Keratinocyte (primary cell): ENCODE data around the gene SMNDC1. TPM values are rescaled to one million over a fixed set of nuclear protein-coding genes. Genes with fewer than 3 reads are reported as not detected.

Experiments used
- DNase-seq: peaks from one replicate; pipeline ENCODE4 v3.0.0-alpha.2; 2011; ENCODE audit warnings: low read depth, missing footprints, low spot score
- FAIRE-seq: peaks from 2 replicates; lab custom pipeline; 2011; peaks lifted over from hg19 to GRCh38; lab: Jason Lieb, UNC
- H2AFZ ChIP-seq: 2 replicates; pipeline ENCODE4 v1.6.0; 2012; ENCODE audit warnings: low read length, control low read depth, inconsistent platforms; ENCODE audit not compliant: control insufficient read depth
- H3K27ac ChIP-seq: 2 replicates; pipeline ENCODE4 v1.5.1; 2011; ENCODE audit warnings: low read length; ENCODE audit not compliant: control insufficient read depth, insufficient read depth
- H3K27me3 ChIP-seq: 3 replicates; pipeline ENCODE4 v1.6.0; 2011; ENCODE audit warnings: low read length; ENCODE audit not compliant: control insufficient read depth, insufficient read depth; ENCODE audit errors: extremely low read depth
- H3K36me3 ChIP-seq, 2 experiments: 2 replicates in 1 of 2; 3 replicates in 1 of 2; pipeline ENCODE4 v1.5.1; 2011; ENCODE audit warnings: low read length in 2 of 2, mild to moderate bottlenecking in 1 of 2; ENCODE audit not compliant: control insufficient read depth in 2 of 2, insufficient read depth in 2 of 2; ENCODE audit errors: extremely low read depth in 1 of 2
- H3K4me1 ChIP-seq: 3 replicates; pipeline ENCODE4 v1.5.1; 2011; ENCODE audit warnings: low read length; ENCODE audit not compliant: control insufficient read depth, insufficient read depth; ENCODE audit errors: extremely low read depth
- H3K4me2 ChIP-seq: 3 replicates; pipeline ENCODE4 v1.6.0; 2011; ENCODE audit warnings: low read depth, low read length; ENCODE audit not compliant: control insufficient read depth, insufficient read depth; ENCODE audit errors: extremely low read depth
- H3K4me3 ChIP-seq, 3 experiments: fragments of 200-600 bp in 1 of 3; sonication (generic) in 1 of 3; 2 replicates in 2 of 3; 3 replicates in 1 of 3; pipeline ENCODE4 v1.5.1; 2011 to 2016; ENCODE audit warnings: low read length in 3 of 3, mild to moderate bottlenecking in 3 of 3, control low read depth in 2 of 3, inconsistent platforms in 1 of 3, low read depth in 1 of 3, mixed read lengths in 1 of 3, mixed run types in 1 of 3, moderate library complexity in 1 of 3; ENCODE audit not compliant: control insufficient read depth in 2 of 3, insufficient read depth in 2 of 3; ENCODE audit errors: extremely low read depth in 1 of 3
- H3K79me2 ChIP-seq: 2 replicates; pipeline ENCODE4 v1.6.0; 2012; ENCODE audit warnings: low read length; ENCODE audit not compliant: control insufficient read depth, insufficient read depth
- H3K9ac ChIP-seq: 3 replicates; pipeline ENCODE4 v1.6.0; 2011; ENCODE audit warnings: low read length; ENCODE audit not compliant: control insufficient read depth, insufficient read depth; ENCODE audit errors: extremely low read depth
- H3K9me1 ChIP-seq: 3 replicates; pipeline ENCODE4 v1.6.0; 2011; ENCODE audit warnings: low read length; ENCODE audit not compliant: control insufficient read depth, insufficient read depth; ENCODE audit errors: extremely low read depth
- H3K9me3 ChIP-seq: 2 replicates; pipeline ENCODE4 v1.5.1; 2012; ENCODE audit warnings: low read depth, low read length; ENCODE audit not compliant: control insufficient read depth
- H4K20me1 ChIP-seq: 3 replicates; pipeline ENCODE4 v1.6.0; 2011; ENCODE audit warnings: low read length; ENCODE audit not compliant: control insufficient read depth, insufficient read depth; ENCODE audit errors: extremely low read depth
- EZH2 ChIP-seq: IDR thresholded peaks from one replicate; pipeline ENCODE4 v1.6.1; 2012; ENCODE audit warnings: inconsistent platforms, mild to moderate bottlenecking, low read length, moderate library complexity
- dilution Hi-C: fragments of 300-500 bp; cut with MboI; formaldehyde crosslinking; loops from one replicate; pipeline ENCODE4 v1.7.0; 2020; ENCODE audit warnings: low sequenced_read_pairs; ENCODE audit not compliant: extremely low pct_ligation_motif_present
- polyA plus RNA-seq, 5 experiments: library from polyadenylated mRNA; depleted of rRNA in 3 of 5; stranded (reverse) in 3 of 5; stranded (forward) in 1 of 5; unstranded in 1 of 5; fragments of >200 nt; gene quantifications; 1 replicate in 1 of 5; 2 replicates in 3 of 5; 3 replicates in 1 of 5; pipeline versions ENCODE4 v1.2.1 to v1.2.3, GENCODE V29; 2011 to 2012; ENCODE audit warnings: missing spikeins in 2 of 5, low read depth in 1 of 5, low replicate concordance in 1 of 5
- TF ChIP-seq, protein P1 (sequence below), 3 experiments: IDR thresholded peaks in 1 of 3; conservative IDR thresholded peaks in 1 of 3; optimal IDR thresholded peaks in 1 of 3; 2 replicates in 2 of 3; 3 replicates in 1 of 3; pipeline versions ENCODE3 to v1.5.1; 2011; ENCODE audit warnings: low read length in 3 of 3, mild to moderate bottlenecking in 3 of 3, moderate library complexity in 2 of 3, control low read depth in 1 of 3, inconsistent platforms in 1 of 3; ENCODE audit not compliant: insufficient read depth in 2 of 3; ENCODE audit errors: extremely low read depth in 1 of 3

SMNDC1 gene
- polyA plus RNA-seq, 1 donor (not counting 4 experiments of a cell fraction or from before 2014, with no cell fraction given): 19.8 TPM

DNA sequence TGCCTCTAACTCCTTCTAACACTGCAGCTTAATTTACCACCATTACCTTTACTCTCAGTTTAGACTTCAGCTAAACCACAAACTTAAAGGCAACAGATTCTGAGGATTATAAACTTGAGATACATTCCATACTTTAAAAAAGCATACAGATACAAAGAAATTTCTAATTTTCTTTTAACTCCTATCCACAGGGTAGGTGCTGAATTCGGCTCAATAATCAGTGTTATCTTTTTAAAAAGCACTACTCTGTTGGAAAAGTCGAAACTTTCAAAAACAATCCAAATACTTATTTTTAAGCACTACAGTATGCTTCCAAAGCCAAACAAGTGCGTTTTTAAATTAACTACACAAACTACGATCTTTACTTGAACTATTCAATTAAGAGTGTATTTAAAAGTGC is 1.0 kb downstream of the SMNDC1 start:
- Histone ChIP-seq H3K9me3 (no peaks in the 10 kb centered on the region), H3K9ac (peak overlapping the region; percentile 96), H3K9me1 (no peaks in the 10 kb centered on the region), H3K4me2 (peak overlapping the region; percentile 95), H3K4me3 (peak overlapping the region; percentile 78 to 97 (median 92)), H2AFZ (no peak overlapping the region), H3K79me2 (peaks cover 55% of the 10 kb centered on the region), H3K27me3 (no peaks in the 10 kb centered on the region), H3K4me1 (peaks cover 33% of the 10 kb centered on the region), H3K27ac (peak overlapping the region; percentile 84), H4K20me1 (peaks cover 6% of the 10 kb centered on the region), H3K36me3 (peaks cover 7 to 27% of the 10 kb centered on the region in 2 experiments)
- FAIRE-seq: no peak
- dilution Hi-C loops: loop anchor here (25.0 kb wide), 2 partner anchors 259 to 584 kb away; partner anchors contain the start of gene SMC3
- TF ChIP-seq, protein P1, sequence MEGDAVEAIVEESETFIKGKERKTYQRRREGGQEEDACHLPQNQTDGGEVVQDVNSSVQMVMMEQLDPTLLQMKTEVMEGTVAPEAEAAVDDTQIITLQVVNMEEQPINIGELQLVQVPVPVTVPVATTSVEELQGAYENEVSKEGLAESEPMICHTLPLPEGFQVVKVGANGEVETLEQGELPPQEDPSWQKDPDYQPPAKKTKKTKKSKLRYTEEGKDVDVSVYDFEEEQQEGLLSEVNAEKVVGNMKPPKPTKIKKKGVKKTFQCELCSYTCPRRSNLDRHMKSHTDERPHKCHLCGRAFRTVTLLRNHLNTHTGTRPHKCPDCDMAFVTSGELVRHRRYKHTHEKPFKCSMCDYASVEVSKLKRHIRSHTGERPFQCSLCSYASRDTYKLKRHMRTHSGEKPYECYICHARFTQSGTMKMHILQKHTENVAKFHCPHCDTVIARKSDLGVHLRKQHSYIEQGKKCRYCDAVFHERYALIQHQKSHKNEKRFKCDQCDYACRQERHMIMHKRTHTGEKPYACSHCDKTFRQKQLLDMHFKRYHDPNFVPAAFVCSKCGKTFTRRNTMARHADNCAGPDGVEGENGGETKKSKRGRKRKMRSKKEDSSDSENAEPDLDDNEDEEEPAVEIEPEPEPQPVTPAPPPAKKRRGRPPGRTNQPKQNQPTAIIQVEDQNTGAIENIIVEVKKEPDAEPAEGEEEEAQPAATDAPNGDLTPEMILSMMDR (optimal IDR thresholded peaks at IDR 0.05 in 1 of 3, IDR thresholded peaks at IDR 0.05 in 1 of 3, conservative IDR thresholded peaks at IDR 0.05 in 1 of 3; ENCODE audit: extremely low read depth in 1 of 3, insufficient read depth in 2 of 3, low read length in 3 of 3): no peak
- TF ChIP-seq EZH2: no peak
- DNase-seq: no peak

DNA sequence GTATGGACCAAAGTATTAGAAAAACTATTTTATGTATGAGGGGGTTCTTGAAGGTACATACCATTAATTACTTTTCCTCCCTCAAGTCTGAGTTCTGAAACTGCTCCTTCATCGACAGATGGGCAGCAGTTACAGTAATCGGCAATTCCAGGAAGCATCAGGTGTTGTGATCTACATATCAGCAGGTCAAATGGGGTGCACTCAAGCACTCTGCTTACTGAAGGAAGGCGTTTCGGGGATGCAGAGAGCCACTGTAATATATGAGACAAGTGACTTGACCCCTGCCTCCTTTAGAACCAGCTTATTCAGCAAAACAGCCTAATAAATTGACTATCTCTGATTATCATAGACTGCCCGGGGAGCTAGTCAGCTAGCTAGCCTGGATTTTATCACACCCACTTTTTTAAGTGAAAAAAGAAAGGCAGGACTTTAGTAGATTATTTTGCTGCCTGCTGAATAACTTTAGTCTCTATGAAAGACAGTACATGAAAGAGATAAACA is 4.2 kb downstream of the SMNDC1 start:
- dilution Hi-C loops: loop anchor here (25.0 kb wide), 2 partner anchors 262 to 587 kb away; partner anchors contain the start of gene SMC3

More for the DNA sequence above, 4.2 kb downstream of the SMNDC1 start:
- Histone ChIP-seq H2AFZ (no peak overlapping the region), H4K20me1 (peaks cover 6% of the 10 kb centered on the region), H3K27ac (no peak overlapping the region), H3K4me1 (peaks cover 20% of the 10 kb centered on the region), H3K79me2 (peaks cover 64% of the 10 kb centered on the region), H3K9me1 (no peaks in the 10 kb centered on the region), H3K4me3 (no peak overlapping the region), H3K9ac (no peak overlapping the region), H3K27me3 (no peaks in the 10 kb centered on the region), H3K36me3 (peaks cover 17 to 45% of the 10 kb centered on the region in 2 experiments), H3K9me3 (no peaks in the 10 kb centered on the region), H3K4me2 (no peak overlapping the region)
- FAIRE-seq (no peak), DNase-seq (no peak)
- TF ChIP-seq, protein P1 (optimal IDR thresholded peaks at IDR 0.05 in 1 of 3, IDR thresholded peaks at IDR 0.05 in 1 of 3, conservative IDR thresholded peaks at IDR 0.05 in 1 of 3; ENCODE audit: extremely low read depth in 1 of 3, insufficient read depth in 2 of 3, low read length in 3 of 3): no peak
- no peak for TF ChIP-seq EZH2
